PFSK-1 (cell line): ENCODE measurements around the gene SIPA1L3.

Experiments used
- POLR2AphosphoS5 ChIP-seq: IDR thresholded peaks from 2 replicates; pipeline ENCODE4 v1.6.1; 2012; ENCODE audit warnings: low read depth, mild to moderate bottlenecking, control low read depth, low read length, moderate library complexity
- REST ChIP-seq, 2 experiments: IDR thresholded peaks; 2 replicates each; pipeline versions ENCODE4 v1.6.1 to v1.8.0; 2011 to 2012; ENCODE audit warnings: low read depth in 2 of 2, low read length in 2 of 2, control low read depth in 1 of 2, inconsistent platforms in 1 of 2, mild to moderate bottlenecking in 1 of 2, moderate library complexity in 1 of 2; ENCODE audit not compliant: insufficient read depth in 1 of 2
- SIN3A ChIP-seq: IDR thresholded peaks from 2 replicates; pipeline ENCODE4 v1.6.1; 2012; ENCODE audit warnings: mild to moderate bottlenecking, low read length, moderate library complexity, borderline replicate concordance; ENCODE audit not compliant: insufficient read depth
- TAF1 ChIP-seq: IDR thresholded peaks from 2 replicates; pipeline ENCODE4 v1.6.1; 2012; ENCODE audit warnings: low read length, control low read depth, borderline replicate concordance; ENCODE audit not compliant: insufficient read depth

- TF ChIP-seq TAF1: no peak
- TF ChIP-seq SIN3A: no peak
- TF ChIP-seq REST (IDR thresholded peaks at IDR 0.05; ENCODE audit: insufficient read depth in 1 of 2, low read depth in 2 of 2, low read length in 2 of 2): no peak
- TF ChIP-seq POLR2AphosphoS5: no peak
Observed at GRCh38 chr19:37991841-37992248, 84.8 kb downstream of the SIPA1L3 start.
